GM12878 (cell line): Measurements from ENCODE around the gene MTX1.

Source experiments
- BACH1 ChIP-seq: fragments of 450-650 bp; IDR thresholded peaks from 2 replicates; pipeline ENCODE4 v1.6.1; 2017; ENCODE audit warnings: mild to moderate bottlenecking, borderline replicate concordance
- BHLHE40 ChIP-seq, 2 experiments: fragments of 450-650 bp in 1 of 2; IDR thresholded peaks; 2 replicates each; pipeline ENCODE4 v1.6.1; 2011 to 2017; ENCODE audit warnings: low read depth in 2 of 2, borderline replicate concordance in 1 of 2, improper control_type of control experiment in 1 of 2, low read length in 1 of 2, mild to moderate bottlenecking in 1 of 2
- CBX3 ChIP-seq: fragments of 200-600 bp; sonication (generic); IDR thresholded peaks from 2 replicates; pipeline ENCODE4 v1.6.1; 2016; ENCODE audit warnings: low read depth, borderline replicate concordance
- IRF4 ChIP-seq: IDR thresholded peaks from 2 replicates; pipeline ENCODE4 v1.6.1; 2011; ENCODE audit warnings: low read depth, low read length
- RUNX3 ChIP-seq: IDR thresholded peaks from 2 replicates; pipeline ENCODE4 v1.6.1; 2012; ENCODE audit warnings: low read length, inconsistent platforms
- ZZZ3 ChIP-seq: IDR thresholded peaks from 2 replicates; pipeline ENCODE4 v1.6.1; 2011; ENCODE audit warnings: low read depth; ENCODE audit not compliant: control insufficient read depth, insufficient read length
- TF ChIP-seq, protein P1 (sequence below): IDR thresholded peaks from 2 replicates; pipeline ENCODE4 v1.6.1; 2012; ENCODE audit warnings: mild to moderate bottlenecking, low read depth, low read length
- TF ChIP-seq, protein P2 (sequence below), 3 experiments: IDR thresholded peaks in 2 of 3; conservative IDR thresholded peaks in 1 of 3; 2 replicates each; pipeline ENCODE4 v1.5.1; 2011; ENCODE audit warnings: low read depth in 3 of 3, low read length in 3 of 3, mild to moderate bottlenecking in 3 of 3, control low read depth in 2 of 3, moderate library complexity in 2 of 3, inconsistent platforms in 1 of 3, mixed read lengths in 1 of 3; ENCODE audit not compliant: control insufficient read depth in 2 of 3, insufficient read depth in 1 of 3; ENCODE audit errors: extremely low read depth in 1 of 3
- TF ChIP-seq, protein P3 (sequence below): fragments of 150-350 bp; IDR thresholded peaks from 2 replicates; pipeline ENCODE4 v1.6.1; 2016; ENCODE audit warnings: low read depth, low read length

DNA sequence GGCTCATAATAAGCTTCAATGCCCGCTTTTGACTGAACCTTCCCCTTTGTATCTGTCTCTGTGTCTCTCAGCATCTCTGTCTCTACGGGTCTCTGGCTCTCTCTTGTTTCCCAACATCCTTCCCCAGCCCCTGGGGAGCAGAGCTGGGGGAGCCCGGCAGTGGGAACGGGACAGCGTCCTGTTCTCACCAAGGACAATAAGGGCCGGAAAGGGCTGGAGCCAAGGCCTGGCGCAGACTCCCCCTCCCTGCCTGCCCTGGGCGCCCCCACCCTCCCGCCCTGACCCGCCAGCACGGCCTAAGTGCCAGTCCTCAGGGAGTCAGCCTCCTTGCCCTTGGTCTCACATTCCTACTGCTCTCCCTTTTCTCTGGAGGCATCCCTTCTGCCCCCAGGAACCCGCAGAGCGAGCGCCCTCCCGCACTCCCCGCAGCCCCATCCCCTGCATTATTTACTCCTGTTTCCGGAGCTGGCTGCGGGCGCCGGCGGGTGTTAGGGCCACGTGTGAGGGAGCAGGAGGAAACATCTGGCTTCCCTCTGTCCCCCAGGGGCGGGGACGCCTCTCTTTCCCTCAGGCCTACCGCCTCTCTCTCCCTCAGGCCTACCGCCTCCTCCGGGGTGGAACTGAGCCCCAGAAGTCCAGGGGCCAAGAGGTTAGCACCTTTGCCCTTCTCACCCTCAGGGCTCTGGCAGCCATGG lies 41.9 kb upstream of the MTX1 start:
- TF ChIP-seq, protein P1, sequence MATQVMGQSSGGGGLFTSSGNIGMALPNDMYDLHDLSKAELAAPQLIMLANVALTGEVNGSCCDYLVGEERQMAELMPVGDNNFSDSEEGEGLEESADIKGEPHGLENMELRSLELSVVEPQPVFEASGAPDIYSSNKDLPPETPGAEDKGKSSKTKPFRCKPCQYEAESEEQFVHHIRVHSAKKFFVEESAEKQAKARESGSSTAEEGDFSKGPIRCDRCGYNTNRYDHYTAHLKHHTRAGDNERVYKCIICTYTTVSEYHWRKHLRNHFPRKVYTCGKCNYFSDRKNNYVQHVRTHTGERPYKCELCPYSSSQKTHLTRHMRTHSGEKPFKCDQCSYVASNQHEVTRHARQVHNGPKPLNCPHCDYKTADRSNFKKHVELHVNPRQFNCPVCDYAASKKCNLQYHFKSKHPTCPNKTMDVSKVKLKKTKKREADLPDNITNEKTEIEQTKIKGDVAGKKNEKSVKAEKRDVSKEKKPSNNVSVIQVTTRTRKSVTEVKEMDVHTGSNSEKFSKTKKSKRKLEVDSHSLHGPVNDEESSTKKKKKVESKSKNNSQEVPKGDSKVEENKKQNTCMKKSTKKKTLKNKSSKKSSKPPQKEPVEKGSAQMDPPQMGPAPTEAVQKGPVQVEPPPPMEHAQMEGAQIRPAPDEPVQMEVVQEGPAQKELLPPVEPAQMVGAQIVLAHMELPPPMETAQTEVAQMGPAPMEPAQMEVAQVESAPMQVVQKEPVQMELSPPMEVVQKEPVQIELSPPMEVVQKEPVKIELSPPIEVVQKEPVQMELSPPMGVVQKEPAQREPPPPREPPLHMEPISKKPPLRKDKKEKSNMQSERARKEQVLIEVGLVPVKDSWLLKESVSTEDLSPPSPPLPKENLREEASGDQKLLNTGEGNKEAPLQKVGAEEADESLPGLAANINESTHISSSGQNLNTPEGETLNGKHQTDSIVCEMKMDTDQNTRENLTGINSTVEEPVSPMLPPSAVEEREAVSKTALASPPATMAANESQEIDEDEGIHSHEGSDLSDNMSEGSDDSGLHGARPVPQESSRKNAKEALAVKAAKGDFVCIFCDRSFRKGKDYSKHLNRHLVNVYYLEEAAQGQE = no peak
- TF ChIP-seq RUNX3 (no peak), CBX3 (no peak), BACH1 (no peak), ZZZ3 (no peak), IRF4 (no peak), BHLHE40 (IDR thresholded peaks at IDR 0.05; ENCODE audit: borderline replicate concordance in 1 of 2, low read depth in 2 of 2, low read length in 1 of 2) (no peak)
- TF ChIP-seq, protein P2, sequence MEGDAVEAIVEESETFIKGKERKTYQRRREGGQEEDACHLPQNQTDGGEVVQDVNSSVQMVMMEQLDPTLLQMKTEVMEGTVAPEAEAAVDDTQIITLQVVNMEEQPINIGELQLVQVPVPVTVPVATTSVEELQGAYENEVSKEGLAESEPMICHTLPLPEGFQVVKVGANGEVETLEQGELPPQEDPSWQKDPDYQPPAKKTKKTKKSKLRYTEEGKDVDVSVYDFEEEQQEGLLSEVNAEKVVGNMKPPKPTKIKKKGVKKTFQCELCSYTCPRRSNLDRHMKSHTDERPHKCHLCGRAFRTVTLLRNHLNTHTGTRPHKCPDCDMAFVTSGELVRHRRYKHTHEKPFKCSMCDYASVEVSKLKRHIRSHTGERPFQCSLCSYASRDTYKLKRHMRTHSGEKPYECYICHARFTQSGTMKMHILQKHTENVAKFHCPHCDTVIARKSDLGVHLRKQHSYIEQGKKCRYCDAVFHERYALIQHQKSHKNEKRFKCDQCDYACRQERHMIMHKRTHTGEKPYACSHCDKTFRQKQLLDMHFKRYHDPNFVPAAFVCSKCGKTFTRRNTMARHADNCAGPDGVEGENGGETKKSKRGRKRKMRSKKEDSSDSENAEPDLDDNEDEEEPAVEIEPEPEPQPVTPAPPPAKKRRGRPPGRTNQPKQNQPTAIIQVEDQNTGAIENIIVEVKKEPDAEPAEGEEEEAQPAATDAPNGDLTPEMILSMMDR (IDR thresholded peaks at IDR 0.05 in 2 of 3, conservative IDR thresholded peaks at IDR 0.05 in 1 of 3; ENCODE audit: control insufficient read depth in 2 of 3, extremely low read depth in 1 of 3, insufficient read depth in 1 of 3, low read depth in 3 of 3, low read length in 3 of 3) = no peak
- TF ChIP-seq, protein P3, sequence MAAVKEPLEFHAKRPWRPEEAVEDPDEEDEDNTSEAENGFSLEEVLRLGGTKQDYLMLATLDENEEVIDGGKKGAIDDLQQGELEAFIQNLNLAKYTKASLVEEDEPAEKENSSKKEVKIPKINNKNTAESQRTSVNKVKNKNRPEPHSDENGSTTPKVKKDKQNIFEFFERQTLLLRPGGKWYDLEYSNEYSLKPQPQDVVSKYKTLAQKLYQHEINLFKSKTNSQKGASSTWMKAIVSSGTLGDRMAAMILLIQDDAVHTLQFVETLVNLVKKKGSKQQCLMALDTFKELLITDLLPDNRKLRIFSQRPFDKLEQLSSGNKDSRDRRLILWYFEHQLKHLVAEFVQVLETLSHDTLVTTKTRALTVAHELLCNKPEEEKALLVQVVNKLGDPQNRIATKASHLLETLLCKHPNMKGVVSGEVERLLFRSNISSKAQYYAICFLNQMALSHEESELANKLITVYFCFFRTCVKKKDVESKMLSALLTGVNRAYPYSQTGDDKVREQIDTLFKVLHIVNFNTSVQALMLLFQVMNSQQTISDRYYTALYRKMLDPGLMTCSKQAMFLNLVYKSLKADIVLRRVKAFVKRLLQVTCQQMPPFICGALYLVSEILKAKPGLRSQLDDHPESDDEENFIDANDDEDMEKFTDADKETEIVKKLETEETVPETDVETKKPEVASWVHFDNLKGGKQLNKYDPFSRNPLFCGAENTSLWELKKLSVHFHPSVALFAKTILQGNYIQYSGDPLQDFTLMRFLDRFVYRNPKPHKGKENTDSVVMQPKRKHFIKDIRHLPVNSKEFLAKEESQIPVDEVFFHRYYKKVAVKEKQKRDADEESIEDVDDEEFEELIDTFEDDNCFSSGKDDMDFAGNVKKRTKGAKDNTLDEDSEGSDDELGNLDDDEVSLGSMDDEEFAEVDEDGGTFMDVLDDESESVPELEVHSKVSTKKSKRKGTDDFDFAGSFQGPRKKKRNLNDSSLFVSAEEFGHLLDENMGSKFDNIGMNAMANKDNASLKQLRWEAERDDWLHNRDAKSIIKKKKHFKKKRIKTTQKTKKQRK = no peak
